IMR-90 (cell line): ENCODE data around the gene ALDH1A1. TPM values are rescaled to one million over a fixed set of nuclear protein-coding genes. Genes with fewer than 3 reads are reported as not detected.

ENCODE experiments used
- ATAC-seq: fragments of 200-7000 bp; cut with Tn5 transposase; 2 replicates; pipeline ENCODE4 v1.9.1; 2020; ENCODE audit warnings: low read depth, mild to moderate bottlenecking, moderate library complexity
- BruUV-seq: library from RNA; stranded (reverse); fragments of 400-500 nt; replicated peaks from 2 replicates; lab custom pipeline; 2021; lab: Mats Ljungman, UMichigan
- CTCF ChIA-PET: fragments of 300-600 bp; formaldehyde crosslinking; extraction: SDS; loops from one replicate; lab custom pipeline; 2021; ENCODE audit warnings: antibody characterized with exemption; lab: Yijun Ruan, JAX
- POLR2A ChIA-PET: fragments of 300-600 bp; sonication (Branson Sonifier 250); formaldehyde crosslinking; loops from one replicate; lab custom pipeline; 2022; ENCODE audit warnings: antibody characterized with exemption; ENCODE audit not compliant: unreplicated experiment; lab: Charles Lee
- DNase-seq: peaks from one replicate; pipeline ENCODE4 v3.0.0; 2013
- H2AFZ ChIP-seq: replicated peaks from 2 replicates; pipeline ENCODE3; 2013; ENCODE audit warnings: low read length, mild to moderate bottlenecking; ENCODE audit not compliant: poor library complexity
- H2AK5ac ChIP-seq: 2 replicates; pipeline ENCODE4 v1.6.1; 2013; ENCODE audit warnings: low read depth, low read length, inconsistent platforms
- H2AK9ac ChIP-seq: replicated peaks from 2 replicates; pipeline ENCODE3; 2013; ENCODE audit warnings: mild to moderate bottlenecking, low read depth, low read length, moderate library complexity; ENCODE audit not compliant: poor library complexity
- H2BK120ac ChIP-seq: 2 replicates; pipeline ENCODE4 v1.6.1; 2013; ENCODE audit warnings: low read depth, low read length, inconsistent platforms
- H2BK15ac ChIP-seq: 3 replicates; pipeline ENCODE4 v1.6.1; 2013; ENCODE audit warnings: low read depth, low read length, inconsistent platforms
- H2BK20ac ChIP-seq: 2 replicates; pipeline ENCODE4 v1.6.1; 2013; ENCODE audit warnings: low read depth, mild to moderate bottlenecking, inconsistent platforms, low read length, moderate library complexity
- H2BK5ac ChIP-seq: 2 replicates; pipeline ENCODE4 v1.6.1; 2013; ENCODE audit warnings: mild to moderate bottlenecking, low read depth, low read length, inconsistent platforms; ENCODE audit not compliant: poor library complexity, severe bottlenecking
- H3K14ac ChIP-seq: replicated peaks from 2 replicates; pipeline ENCODE4 v1.6.1; 2013; ENCODE audit warnings: low read depth, low read length, inconsistent platforms
- H3K18ac ChIP-seq: 2 replicates; pipeline ENCODE4 v1.6.1; 2013; ENCODE audit warnings: low read depth, low read length, control low read depth
- H3K23ac ChIP-seq: 2 replicates; pipeline ENCODE4 v1.6.1; 2013; ENCODE audit warnings: low read depth, low read length, inconsistent platforms
- H3K27ac ChIP-seq: 2 replicates; pipeline ENCODE4 v1.5.1; 2013; ENCODE audit warnings: mild to moderate bottlenecking, control low read depth, low read length; ENCODE audit not compliant: insufficient read depth
- H3K27me3 ChIP-seq: 2 replicates; pipeline ENCODE4 v1.6.1; 2013; ENCODE audit warnings: low read length; ENCODE audit not compliant: control insufficient read depth, insufficient read depth
- H3K36me3 ChIP-seq: 2 replicates; pipeline ENCODE4 v1.6.1; 2013; ENCODE audit warnings: low read length, mixed read lengths; ENCODE audit not compliant: control insufficient read depth, insufficient read depth
- H3K4ac ChIP-seq: 2 replicates; pipeline ENCODE4 v1.6.1; 2013; ENCODE audit warnings: low read depth, low read length, inconsistent platforms
- H3K4me1 ChIP-seq: 2 replicates; pipeline ENCODE4 v1.6.1; 2013; ENCODE audit warnings: low read length, mixed read lengths; ENCODE audit not compliant: control insufficient read depth, insufficient read depth
- H3K4me2 ChIP-seq: 2 replicates; pipeline ENCODE4 v1.6.1; 2013; ENCODE audit warnings: low read depth, mild to moderate bottlenecking, control low read depth, low read length, moderate library complexity
- H3K4me3 ChIP-seq: 2 replicates; pipeline ENCODE4 v1.5.1; 2013; ENCODE audit warnings: low read depth, mild to moderate bottlenecking, control low read depth, low read length, moderate library complexity; ENCODE audit not compliant: insufficient read depth
- H3K56ac ChIP-seq: 2 replicates; pipeline ENCODE4 v1.6.1; 2013; ENCODE audit warnings: low read length, inconsistent platforms; ENCODE audit not compliant: insufficient read depth; ENCODE audit errors: extremely low read depth
- H3K79me1 ChIP-seq, 2 experiments: 2 replicates each; pipeline ENCODE4 v1.6.1; 2013; ENCODE audit warnings: low read length in 2 of 2, inconsistent platforms in 1 of 2, low read depth in 1 of 2
- H3K9ac ChIP-seq: 2 replicates; pipeline ENCODE4 v1.6.1; 2013; ENCODE audit warnings: low read depth, low read length, control low read depth
- H3K9me1 ChIP-seq: 2 replicates; pipeline ENCODE4 v1.6.1; 2013; ENCODE audit warnings: low read length, inconsistent platforms; ENCODE audit not compliant: insufficient read depth
- H3K9me3 ChIP-seq: 2 replicates; pipeline ENCODE4 v1.6.1; 2013; ENCODE audit warnings: low read length; ENCODE audit not compliant: control insufficient read depth, insufficient read depth
- H4K20me1 ChIP-seq: 2 replicates; pipeline ENCODE4 v1.6.1; 2013; ENCODE audit warnings: low read length, inconsistent platforms; ENCODE audit not compliant: insufficient read depth
- H4K5ac ChIP-seq: 2 replicates; pipeline ENCODE4 v1.6.1; 2013; ENCODE audit warnings: mild to moderate bottlenecking, low read depth, low read length, control low read depth
- H4K8ac ChIP-seq, 2 experiments: 2 replicates each; pipeline ENCODE4 v1.6.1; 2013; ENCODE audit warnings: low read depth in 2 of 2, low read length in 2 of 2, control low read depth in 1 of 2, inconsistent platforms in 1 of 2
- H4K91ac ChIP-seq: 2 replicates; pipeline ENCODE4 v1.6.1; 2013; ENCODE audit warnings: low read depth, low read length, inconsistent platforms; ENCODE audit not compliant: insufficient read depth
- BHLHE40 ChIP-seq: fragments of 150-350 bp; IDR thresholded peaks from 2 replicates; pipeline ENCODE4 v1.6.1; 2016; ENCODE audit warnings: mild to moderate bottlenecking, low read depth, low read length
- CEBPB ChIP-seq: IDR thresholded peaks from 2 replicates; pipeline ENCODE4 v1.6.1; 2012; ENCODE audit warnings: low read depth, low read length, improper control_type of control experiment
- CHD1 ChIP-seq: IDR thresholded peaks from 2 replicates; pipeline ENCODE4 v1.6.1; 2012; ENCODE audit warnings: low read depth, low read length, improper control_type of control experiment
- ELK1 ChIP-seq: fragments of 150-350 bp; IDR thresholded peaks from 2 replicates; pipeline ENCODE4 v1.6.1; 2016; ENCODE audit warnings: low read depth, mild to moderate bottlenecking, low read length, moderate library complexity, borderline replicate concordance
- FOS ChIP-seq: fragments of 150-350 bp; IDR thresholded peaks from 2 replicates; pipeline ENCODE4 v1.6.1; 2016; ENCODE audit warnings: low read depth, low read length
- MAFK ChIP-seq: IDR thresholded peaks from 2 replicates; pipeline ENCODE4 v1.6.1; 2012; ENCODE audit warnings: low read depth, low read length, improper control_type of control experiment
- MAZ ChIP-seq: IDR thresholded peaks from 2 replicates; pipeline ENCODE4 v1.6.1; 2012; ENCODE audit warnings: low read depth, mild to moderate bottlenecking, low read length, improper control_type of control experiment, moderate library complexity, borderline replicate concordance
- MXI1 ChIP-seq: IDR thresholded peaks from 2 replicates; pipeline ENCODE4 v1.6.1; 2012; ENCODE audit warnings: low read depth, mild to moderate bottlenecking, low read length, moderate library complexity, borderline replicate concordance
- NFE2L2 ChIP-seq: fragments of 150-350 bp; IDR thresholded peaks from 2 replicates; pipeline ENCODE4 v1.6.1; 2016; ENCODE audit warnings: low read depth, mild to moderate bottlenecking, low read length
- POLR2A ChIP-seq: IDR thresholded peaks from 2 replicates; pipeline ENCODE4 v1.6.1; 2012; ENCODE audit warnings: mild to moderate bottlenecking, low read depth, low read length
- RAD21 ChIP-seq: IDR thresholded peaks from 2 replicates; pipeline ENCODE4 v1.6.1; 2012; ENCODE audit warnings: low read length, improper control_type of control experiment
- RCOR1 ChIP-seq: IDR thresholded peaks from 2 replicates; pipeline ENCODE4 v1.6.1; 2012; ENCODE audit warnings: mild to moderate bottlenecking, low read length, improper control_type of control experiment; ENCODE audit not compliant: insufficient replicate concordance
- RFX5 ChIP-seq: IDR thresholded peaks from 2 replicates; pipeline ENCODE4 v1.8.0; 2012; ENCODE audit warnings: low read depth, mild to moderate bottlenecking, low read length, moderate library complexity
- SMC3 ChIP-seq: fragments of 150-350 bp; IDR thresholded peaks from 2 replicates; pipeline ENCODE4 v1.6.1; 2016; ENCODE audit warnings: low read depth, mild to moderate bottlenecking, antibody characterized with exemption, low read length, moderate library complexity
- USF2 ChIP-seq: fragments of 150-350 bp; IDR thresholded peaks from 2 replicates; pipeline ENCODE4 v1.6.1; 2017; ENCODE audit warnings: mild to moderate bottlenecking, antibody characterized with exemption, low read length, low read depth
- WGBS, 2 experiments: methylation state at CpG; one replicate each; pipeline versions ENCODE4 v1.1.5 to v1.1.7; 2013; ENCODE audit warnings: missing lambda C conversion rate in 2 of 2; ENCODE audit not compliant: insufficient read length in 1 of 2; ENCODE audit errors: extremely low coverage in 2 of 2; 5-methylcytosine and 5-hydroxymethylcytosine counted together
- dilution Hi-C: fragments of 300-500 bp; cut with HindIII; formaldehyde crosslinking; loops from one replicate; pipeline ENCODE4 v1.14.3; 2018; ENCODE audit warnings: low sequenced_read_pairs; ENCODE audit not compliant: unreplicated experiment
- in situ Hi-C: fragments of 300-500 bp; cut with MboI; formaldehyde crosslinking; loops from 3 replicates; pipeline ENCODE4 v1.14.3; 2019; ENCODE audit warnings: low sequenced_read_pairs, inconsistent platforms, mixed read lengths
- intact Hi-C: fragments of 100-400 bp; cut with micrococcal nuclease; formaldehyde crosslinking; loops from 2 replicates; pipeline ENCODE4 v1.10.0; 2022
- polyA plus RNA-seq, 3 experiments: library from polyadenylated mRNA; depleted of rRNA; stranded (reverse); fragments of >200 nt; gene quantifications; 2 replicates each; pipeline ENCODE4 v1.2.3, GENCODE V29; 2012; ENCODE audit warnings: low replicate concordance in 1 of 3
- total RNA-seq: library from RNA; depleted of rRNA; stranded (reverse); fragments of >200 nt; gene quantifications from 2 replicates; pipeline ENCODE4 v1.2.3, GENCODE V29; 2012

ALDH1A1 gene
- total and polyA plus RNA-seq, 2 of the 4 experiments (the other 2 are of a cell fraction), result not detected

GRCh38 chr9:72914750-72915149 is 38.1 kb downstream of the ALDH1A1 start:
- ATAC-seq, result no peak
- CTCF ChIA-PET, result no interaction called here
- dilution Hi-C loops, result no loop called here

More at GRCh38 chr9:72914750-72915149, 38.1 kb downstream of the ALDH1A1 start:
- no peak overlapping the region for H2BK15ac ChIP-seq
- H3K56ac ChIP-seq, result no peak overlapping the region
- no peak overlapping the region for H4K91ac ChIP-seq
- no peak overlapping the region for H2AFZ ChIP-seq
- no peak overlapping the region for H3K4ac ChIP-seq
- no peak overlapping the region for H2BK5ac ChIP-seq
- H3K9me3 ChIP-seq, result no peaks in the 10 kb centered on the region
- WGBS, 2 experiments, result 80% methylated on average over 1 of the region's 2 CpGs; no CpG with 5 or more reads in 1 of the 2 experiments
- no peak overlapping the region for H3K18ac ChIP-seq
- no peak overlapping the region for H4K5ac ChIP-seq
- H3K36me3 ChIP-seq, result no peaks in the 10 kb centered on the region
- H2BK20ac ChIP-seq, result no peak overlapping the region
- DNase-seq, result no peak
- H2AK5ac ChIP-seq, result no peak overlapping the region
- no peaks in the 10 kb centered on the region for H3K79me1 ChIP-seq
- H3K27ac ChIP-seq, result no peak overlapping the region
- H3K4me2 ChIP-seq, result no peak overlapping the region
- H3K14ac ChIP-seq, result no peak overlapping the region
- TF ChIP-seq ELK1 (no peak), RAD21 (no peak), RCOR1 (no peak), NFE2L2 (no peak), FOS (no peak), POLR2A (no peak), MXI1 (no peak), SMC3 (no peak), BHLHE40 (no peak), USF2 (no peak), MAZ (no peak), MAFK (no peak), CHD1 (no peak), RFX5 (no peak), CEBPB (no peak)
- no peaks in the 10 kb centered on the region for H3K9me1 ChIP-seq
- no peak overlapping the region for H3K9ac ChIP-seq
- H3K4me3 ChIP-seq, result no peak overlapping the region
- in situ Hi-C loops, result no loop called here
- no peaks in the 10 kb centered on the region for H4K20me1 ChIP-seq
- no peak overlapping the region for H2BK120ac ChIP-seq
- H4K8ac ChIP-seq, result no peak overlapping the region
- no peak overlapping the region for H2AK9ac ChIP-seq
- intact Hi-C loops, result loop anchor here (2.0 kb wide), 1 partner anchor 20 kb away; no protein-coding TSS in a partner anchor
- H3K27me3 ChIP-seq, result no peaks in the 10 kb centered on the region; the same call in 1 of the 2 replicates
- H3K4me1 ChIP-seq, result no peaks in the 10 kb centered on the region
- POLR2A ChIA-PET, result no interaction called here
- no TSS peak for BruUV-seq
- no peak overlapping the region for H3K23ac ChIP-seq
